GM19438 (cell line): ENCODE measurements around the gene FAM83F.

Experiments used
- ATAC-seq: cut with Tn5 transposase; IDR thresholded peaks from one replicate; pipeline ENCODE4 v1.9.1; 2021; ENCODE audit warnings: low read depth; ENCODE audit not compliant: unreplicated experiment

Gene FAM83F

DNA sequence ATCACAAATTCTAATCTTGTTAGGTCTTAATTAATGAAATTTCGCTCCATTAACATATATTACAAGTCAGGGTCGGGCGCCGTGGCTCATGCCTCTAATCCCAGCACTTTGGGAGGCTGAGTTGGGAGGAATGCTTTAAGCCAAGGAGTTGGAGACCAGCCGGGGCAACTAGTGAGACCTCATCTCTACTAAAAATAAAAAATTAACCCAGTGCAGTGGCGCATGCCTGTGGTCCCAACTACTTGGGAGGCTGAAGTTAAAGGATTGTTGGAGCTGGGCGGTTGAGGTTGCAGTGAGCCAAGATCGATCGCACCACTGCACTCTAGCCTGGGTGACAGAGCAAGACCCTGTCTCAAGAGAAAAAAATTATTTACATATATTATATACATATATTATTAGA is 32.7 kb upstream of the FAM83F start:
- ATAC-seq, result no peak

DNA sequence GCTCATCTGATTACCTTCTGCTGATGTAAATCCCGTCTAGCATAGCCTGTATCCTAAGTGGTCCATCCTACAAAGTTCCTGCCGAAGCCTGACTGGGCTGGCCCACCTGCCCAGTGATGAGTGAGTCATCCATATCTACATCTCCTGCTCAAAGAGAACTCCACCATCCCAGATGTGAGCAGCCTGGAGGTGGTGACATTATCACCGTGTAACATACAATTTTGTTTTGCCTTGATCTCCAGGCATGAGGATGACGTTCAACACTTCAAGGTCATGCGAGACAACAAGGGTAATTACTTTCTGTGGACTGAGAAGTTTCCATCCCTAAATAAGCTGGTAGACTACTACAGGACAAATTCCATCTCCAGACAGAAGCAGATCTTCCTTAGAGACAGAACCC is 29.0 kb upstream of the FAM83F start:
- ATAC-seq, result no peak

DNA sequence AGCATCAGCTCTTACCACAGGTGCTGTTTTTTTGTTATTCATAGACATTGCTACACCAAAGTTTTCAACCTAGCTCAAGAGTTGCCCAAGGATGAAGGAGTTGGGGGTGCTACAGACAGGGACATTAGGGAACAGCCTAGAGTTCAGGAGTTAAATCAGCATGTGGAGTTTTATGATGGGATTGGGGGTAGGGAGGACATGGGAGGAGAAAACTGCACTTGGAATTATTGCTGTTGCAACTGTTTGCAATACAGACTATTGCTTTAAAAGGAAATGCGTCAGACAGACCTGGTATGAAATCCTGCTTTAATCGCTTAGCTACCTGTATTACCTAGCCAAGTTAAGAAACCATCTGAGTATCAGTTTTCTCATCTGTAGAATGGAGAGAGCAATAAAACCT is 28.3 kb upstream of the FAM83F start:
- no peak for ATAC-seq

DNA sequence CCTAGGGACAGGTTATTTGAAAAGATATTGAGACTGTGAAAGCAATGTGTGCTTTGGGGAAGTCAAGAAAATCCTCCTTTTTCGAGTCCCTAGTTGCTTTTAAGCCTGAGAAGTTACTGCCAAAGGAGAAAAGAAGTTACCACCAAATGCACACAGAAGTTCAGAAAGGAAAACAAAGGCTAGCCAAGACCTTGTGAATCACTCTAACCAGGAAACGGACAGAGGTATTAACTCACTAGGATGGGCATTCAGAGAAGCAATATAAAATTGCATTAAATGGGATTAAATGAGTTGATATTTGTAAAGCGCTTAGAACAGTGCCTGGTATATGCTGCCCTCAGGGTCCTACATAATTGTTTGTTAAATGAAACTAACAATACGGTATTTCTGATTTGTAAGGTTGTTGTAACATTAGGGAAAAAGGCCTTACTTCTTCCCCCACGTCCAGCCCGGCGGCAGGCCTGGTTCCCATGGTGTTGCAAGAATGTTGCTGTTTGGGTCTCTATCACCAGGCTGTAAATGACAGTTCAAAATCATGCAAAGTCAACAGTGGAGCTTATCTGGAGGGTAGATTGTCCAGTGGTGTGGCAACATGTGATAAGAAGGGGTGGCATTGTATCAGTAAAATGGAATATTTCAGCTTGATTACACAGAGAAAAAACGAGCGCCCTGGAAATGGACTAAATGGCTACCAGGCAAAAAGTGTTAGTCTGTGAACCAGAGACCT is 27.5 kb upstream of the FAM83F start:
- ATAC-seq, result no peak

DNA sequence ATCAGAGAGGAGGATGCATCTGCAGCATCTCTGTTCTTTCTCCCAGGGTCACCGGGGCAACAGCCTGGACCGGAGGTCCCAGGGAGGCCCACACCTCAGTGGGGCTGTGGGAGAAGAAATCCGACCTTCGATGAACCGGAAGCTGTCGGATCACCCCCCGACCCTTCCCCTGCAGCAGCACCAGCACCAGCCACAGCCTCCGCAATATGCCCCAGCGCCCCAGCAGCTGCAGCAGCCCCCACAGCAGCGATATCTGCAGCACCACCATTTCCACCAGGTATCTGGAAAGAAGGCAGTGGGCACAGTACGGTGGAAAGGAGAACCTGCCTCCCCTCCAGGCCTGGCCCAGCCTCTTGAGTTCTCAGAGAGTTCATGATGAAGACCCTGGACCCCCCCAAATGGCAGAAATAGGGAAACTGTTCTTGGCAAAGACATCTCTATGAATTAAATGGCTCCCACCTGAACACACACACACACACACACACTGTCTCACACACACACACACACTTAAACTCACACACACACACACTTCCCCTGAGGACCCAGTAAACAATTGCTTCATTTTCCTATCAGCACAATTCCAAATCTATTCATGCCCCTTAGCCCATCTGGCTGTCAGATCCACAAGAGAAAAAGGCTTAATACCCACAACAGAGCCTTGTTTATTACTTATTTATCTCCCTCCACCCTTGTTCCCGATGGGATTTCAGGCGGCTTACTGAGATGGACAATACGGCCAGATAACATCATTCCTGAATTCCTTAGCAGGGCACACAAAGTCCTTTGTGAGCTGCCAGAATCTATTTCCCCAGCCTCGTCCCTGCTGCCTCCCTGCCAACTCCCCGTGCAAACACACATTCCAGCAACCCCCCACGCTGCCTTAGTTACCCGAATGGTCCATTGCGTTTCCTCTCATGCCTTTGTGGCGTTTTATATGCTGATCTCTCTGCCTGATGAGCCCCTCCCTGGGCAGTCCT is 26.5 kb upstream of the FAM83F start:
- ATAC-seq, result no peak

DNA sequence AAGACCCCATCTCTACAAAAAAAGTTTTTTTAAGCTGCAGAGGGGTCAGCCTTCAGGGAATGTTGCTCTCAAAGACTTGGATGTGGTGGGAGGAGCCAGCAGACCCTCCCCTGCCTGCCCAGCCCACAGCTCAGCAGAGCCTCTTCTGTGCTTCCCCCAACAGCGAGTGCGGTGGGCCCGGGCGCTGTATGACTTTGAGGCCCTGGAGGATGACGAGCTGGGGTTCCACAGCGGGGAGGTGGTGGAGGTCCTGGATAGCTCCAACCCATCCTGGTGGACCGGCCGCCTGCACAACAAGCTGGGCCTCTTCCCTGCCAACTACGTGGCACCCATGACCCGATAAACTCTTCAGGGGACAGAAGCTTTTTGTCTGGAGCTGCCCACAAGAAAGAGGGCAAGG is 24.0 kb upstream of the FAM83F start:
- no peak for ATAC-seq

DNA sequence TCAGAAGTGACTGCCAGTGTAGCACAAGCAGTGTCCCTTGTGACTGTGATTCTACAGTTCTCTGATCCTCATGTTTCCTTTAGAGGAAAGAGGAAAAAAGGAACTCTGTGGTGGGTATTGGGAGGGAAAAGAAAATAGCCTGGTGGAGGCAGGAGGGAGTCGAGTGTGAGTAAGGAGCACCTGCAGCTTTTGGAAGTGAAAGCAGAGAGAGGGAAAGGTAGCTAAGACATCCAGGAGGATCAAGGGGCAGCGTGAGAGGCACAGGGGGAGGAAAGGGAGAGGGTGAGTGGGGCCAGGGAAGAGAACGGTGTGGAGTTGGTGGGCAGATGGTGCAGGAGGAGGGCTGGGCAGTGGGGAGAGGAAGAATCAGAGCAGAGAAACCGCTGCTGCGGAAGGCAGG is 22.1 kb upstream of the FAM83F start:
- ATAC-seq, result no peak

DNA sequence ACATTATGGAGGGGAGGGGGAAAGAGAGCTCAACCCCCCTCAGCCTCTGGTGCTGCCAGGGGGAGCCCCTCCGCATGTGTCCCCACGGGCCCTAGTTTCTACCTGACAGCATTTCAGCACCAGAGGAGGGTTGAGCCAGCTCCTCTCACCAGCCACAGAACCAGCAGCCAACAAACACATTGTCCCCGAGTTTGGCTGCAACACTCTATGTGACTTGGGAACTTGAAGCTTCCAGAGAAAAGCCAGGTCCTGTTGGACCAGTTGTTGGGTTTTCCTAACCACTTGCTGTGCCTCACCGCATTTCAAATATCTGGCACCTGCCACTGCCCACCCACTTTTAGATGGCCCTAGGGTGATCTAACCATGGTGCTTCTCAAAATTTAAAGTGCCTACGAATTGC is 21.1 kb upstream of the FAM83F start:
- ATAC-seq, result no peak

DNA sequence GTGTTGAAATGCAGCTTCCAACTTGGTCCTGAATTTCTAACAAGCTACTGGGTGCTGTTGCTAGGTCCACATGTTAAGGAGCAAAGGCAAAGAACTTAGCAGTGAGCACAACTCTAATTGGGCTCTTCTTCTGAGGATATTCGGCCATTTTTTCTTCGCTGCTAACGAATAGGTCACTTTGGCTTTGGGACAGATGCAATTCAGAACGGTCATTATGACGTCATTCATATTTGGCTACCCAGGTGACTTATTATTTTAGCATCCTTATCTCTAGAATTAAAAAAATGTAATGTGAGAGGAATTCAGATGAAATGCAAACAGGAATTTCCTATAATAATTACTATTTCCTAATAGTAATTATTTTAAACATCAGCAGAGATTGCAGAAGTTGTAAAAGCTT is 20.7 kb upstream of the FAM83F start:
- ATAC-seq, result no peak

DNA sequence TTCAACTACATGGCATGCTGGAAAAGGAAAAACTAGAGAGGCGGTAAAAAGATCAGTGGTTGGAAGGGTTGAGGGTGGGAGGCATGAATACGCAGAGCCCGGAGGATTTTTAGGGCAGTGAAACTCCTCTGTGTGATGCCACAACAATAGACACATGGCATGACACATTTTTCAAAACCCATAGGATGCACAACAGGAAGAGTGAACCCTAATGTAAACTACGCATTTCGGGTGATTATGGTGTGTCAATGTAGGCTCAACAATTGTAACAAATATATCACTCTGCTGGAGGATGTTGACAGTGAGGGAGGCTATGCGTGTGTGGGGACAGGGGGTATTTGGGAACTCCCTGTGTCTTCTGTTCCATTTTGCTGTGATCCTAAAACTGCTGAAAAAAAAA is 15.7 kb upstream of the FAM83F start:
- no peak for ATAC-seq

DNA sequence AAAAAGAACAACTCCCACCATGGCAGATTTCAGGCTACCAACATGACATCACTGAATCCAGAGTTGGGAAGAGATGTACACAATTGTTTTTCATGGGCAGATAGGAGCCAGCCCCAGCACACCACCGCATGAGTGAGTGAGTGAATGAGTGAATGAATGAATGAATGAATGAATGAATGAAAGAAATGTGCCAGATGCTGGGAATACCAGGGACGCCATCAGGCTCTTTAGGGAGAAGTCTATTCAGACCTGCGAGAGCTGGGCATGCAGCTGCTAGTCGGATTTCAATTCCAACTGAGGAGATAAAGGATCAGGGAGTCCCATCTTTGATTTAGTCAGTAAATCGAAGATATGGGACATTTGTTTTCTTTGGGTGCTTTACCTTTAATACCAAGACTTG is 15.3 kb upstream of the FAM83F start:
- no peak for ATAC-seq

DNA sequence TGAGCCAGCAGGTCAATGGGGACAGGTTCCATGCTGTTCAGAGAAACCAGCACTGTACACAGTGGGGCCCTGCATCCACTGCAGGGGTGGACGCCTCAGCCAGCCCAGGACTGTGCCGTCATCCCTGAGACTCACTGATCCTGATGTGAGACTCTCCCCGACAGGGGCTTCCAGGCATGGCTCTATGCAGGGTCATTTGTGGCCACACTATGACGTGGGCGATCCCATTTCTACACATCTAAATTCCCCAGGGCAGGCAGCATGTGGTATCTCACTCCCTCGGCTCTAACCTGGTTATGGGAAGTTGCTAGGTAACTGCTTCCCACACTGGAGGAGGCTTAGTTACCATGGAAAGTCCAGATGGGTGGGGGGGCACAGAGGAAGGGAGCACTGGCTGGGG is 14.2 kb upstream of the FAM83F start:
- no peak for ATAC-seq

DNA sequence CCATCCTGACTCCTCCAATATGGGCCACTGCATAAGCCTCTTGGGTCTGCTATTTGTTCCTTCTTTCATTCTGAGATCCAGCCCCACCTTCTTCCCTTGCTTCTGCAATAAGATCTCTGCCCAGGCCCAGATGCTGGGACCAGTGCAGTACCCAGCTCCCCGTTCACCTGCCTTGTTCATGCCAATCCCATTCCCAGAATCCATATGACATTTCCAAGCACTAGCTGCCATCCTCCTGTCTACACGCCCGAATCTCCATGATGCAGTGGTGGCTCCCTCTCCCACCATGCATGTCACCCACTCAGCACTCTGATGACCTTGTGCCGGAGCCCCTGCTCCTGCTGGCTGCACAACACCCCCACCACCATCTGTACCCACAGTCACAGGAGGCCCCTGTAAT is 11.4 kb upstream of the FAM83F start:
- no peak for ATAC-seq

DNA sequence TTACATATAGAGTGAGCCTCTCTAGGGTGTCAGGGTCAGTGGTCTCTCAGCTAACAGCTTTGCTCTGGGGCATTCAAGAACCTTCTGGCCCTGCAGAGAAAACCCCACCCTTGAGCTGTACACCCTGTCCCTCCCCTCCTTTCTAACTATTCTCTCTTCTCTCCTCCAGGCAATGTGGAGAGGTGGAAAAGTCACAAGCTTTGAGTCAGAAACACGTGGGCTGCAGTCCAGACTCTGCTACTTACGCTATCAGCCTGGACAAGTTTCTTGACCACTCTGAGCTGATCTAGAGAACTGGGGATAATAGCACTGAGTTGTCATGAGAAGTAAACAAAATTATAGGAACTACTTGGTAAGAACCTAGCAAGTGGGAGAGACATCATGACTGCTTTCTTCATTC is 10.7 kb upstream of the FAM83F start:
- no peak for ATAC-seq

DNA sequence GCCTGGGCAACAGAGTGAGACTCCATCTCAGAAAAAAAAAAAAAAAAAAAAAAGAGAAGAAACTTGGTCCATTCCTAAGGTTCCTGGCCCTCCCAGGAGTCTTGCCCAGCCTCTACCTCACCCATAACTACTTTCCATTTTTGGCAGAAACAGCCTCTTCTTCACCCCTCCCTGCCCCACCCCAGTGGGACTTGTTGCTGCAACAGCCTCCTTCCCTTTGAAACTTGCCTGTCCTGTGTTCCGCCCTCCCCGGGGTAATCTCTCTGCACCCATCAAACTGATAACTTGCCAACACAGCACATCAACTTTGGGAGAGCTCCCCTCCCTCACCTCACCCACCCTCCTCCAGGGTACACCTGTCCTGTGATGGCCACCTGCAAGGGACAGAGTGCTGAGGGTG is 10.0 kb upstream of the FAM83F start:
- no peak for ATAC-seq

DNA sequence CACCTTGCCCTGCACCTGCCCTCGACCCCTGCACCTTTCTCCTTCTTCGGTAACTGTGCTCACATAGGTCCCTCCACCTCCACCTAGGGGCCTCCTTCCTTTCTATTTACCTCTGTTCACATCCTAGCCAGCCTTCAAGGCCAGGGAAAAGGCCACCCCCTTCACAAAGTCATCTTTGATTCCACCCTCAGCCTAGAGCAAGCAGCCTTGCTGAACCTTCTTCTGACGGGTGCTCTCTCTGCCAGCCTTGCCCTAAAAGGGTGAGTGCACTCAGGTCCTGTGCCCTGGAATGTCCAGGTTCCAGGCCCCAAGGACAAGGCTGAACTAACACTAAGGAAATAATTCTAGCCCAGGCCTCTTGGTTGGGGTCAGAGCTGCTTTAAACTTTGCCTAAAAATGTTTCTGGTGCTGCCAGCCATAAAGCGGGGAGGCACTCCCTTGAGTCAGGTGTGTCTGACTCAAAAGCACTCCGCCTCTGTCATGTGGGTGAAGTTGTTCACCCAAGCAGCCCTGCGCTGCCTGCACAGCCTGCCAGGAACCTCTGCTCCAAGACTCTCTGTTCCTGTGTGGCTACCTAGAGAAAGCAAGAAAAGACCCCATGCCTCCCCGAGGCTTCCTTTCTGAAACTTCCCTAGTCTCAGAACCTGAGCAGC is 9.2 kb upstream of the FAM83F start:
- no peak for ATAC-seq

DNA sequence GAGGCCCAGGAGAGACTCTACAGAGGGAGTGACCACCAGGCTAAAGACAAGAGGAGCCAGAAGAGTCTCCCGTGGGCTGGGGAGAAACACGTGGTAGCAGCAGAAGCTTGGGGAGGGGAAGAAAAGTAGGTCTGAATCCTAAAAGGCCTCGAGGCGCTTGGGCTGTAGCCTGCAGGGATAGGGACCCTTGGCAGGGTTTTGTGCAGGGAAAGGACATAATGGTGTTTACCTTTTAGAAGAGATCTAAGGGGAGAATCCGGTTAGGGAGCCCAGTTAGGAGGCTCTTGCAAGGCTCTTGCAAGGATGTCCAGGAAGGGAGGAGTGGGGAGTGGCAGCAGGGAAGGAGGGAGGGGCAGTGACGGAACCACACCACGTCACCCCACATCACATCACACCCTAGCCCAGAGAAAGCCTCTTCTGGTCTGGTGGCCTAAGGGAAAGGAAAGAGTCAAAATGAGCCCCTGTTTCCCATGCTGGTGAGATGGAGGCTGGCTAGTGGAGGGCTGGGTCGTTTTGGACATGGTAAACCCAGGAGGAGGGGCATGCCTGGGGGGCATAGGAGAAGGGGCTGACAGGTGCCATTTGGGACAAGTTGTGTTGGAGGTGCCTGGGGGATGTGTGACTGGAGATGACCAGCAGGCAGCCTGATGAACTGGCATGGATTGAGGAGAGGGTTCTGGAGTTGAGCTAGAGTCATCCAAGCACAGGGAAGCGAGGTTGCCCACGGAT is 6.2 kb upstream of the FAM83F start:
- ATAC-seq, result no peak

DNA sequence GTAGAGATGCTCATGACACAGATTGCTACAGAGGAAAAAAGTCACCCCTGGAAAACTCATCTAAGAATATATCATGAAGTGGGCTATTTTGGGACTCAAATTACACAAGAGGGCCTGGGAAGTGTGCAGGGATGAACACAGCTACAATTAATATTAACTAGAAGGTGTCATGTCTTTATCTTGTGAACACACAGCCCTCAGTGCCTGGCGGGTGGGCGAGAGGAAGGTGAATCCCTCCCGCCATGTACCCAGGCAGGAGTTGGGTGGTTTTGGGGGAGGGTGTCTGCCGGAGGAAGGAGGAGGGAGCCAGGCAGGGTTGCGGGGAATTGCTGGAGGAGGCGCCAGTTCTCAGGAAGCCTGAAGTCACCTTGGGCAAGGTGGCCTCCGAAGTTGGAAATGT is 5.1 kb upstream of the FAM83F start:
- no peak for ATAC-seq

DNA sequence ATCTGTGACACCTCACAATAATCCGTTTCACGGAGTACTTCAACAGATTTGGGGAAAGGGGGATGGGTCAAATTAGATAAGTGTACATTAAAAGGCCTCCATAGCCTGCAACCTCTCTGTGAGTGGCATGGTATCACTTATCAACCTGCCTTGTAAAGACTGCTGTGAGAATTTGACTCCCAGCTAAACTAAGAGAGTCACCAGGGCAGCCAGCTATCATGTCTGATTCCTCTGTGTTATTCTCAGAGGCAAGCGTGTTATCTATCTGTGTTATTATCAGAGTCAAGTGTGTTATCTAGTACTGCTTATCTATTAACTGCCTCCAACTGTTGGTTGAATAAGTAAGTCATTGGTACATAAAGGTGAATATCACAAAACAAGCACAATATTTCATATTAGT is 4.1 kb upstream of the FAM83F start:
- no peak for ATAC-seq

DNA sequence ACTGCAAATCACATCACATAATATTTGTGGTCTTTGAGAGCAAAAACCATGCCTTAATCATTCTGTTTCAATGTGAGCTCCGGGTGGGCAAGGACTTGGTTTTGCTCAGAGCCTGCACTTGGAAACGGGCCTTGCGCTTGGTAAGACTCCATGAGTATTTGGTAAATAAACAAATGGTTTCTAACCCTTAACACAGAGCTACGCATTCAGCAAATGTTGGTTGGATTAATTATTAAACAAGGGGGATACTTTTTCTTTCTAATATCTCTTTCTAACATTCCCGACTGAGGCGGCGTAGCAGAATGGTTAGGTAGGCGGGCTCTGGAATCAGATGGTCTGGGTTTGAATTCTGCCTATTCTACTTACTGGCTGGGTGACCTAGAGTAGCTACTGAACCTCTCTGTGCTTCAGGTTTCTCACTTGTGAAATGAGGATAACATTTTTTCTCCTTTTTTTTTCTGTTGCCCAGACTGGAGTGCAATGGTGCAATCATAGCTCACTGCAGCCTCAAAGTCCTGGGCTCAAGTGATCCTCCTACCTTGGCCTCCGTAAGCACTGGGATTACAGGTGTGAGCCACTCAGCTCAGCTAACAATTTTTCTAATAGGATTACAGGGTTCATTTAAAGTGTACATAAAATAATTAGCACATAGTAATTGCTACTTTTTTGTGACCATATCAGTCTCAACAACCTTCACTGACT is 3.4 kb upstream of the FAM83F start:
- ATAC-seq, result no peak
